GM20000 (cell line): ENCODE results near the gene ATG13.

Experiments used
- DNase-seq: peaks from one replicate; pipeline ENCODE4 v3.0.0; 2012; ENCODE audit warnings: low spot score
- TF ChIP-seq, protein P1 (sequence below): IDR thresholded peaks from 2 replicates; pipeline ENCODE4 v1.5.1; 2012; ENCODE audit warnings: mild to moderate bottlenecking, control low read depth; ENCODE audit errors: extremely low read depth, missing control alignments

ATG13 gene

DNA sequence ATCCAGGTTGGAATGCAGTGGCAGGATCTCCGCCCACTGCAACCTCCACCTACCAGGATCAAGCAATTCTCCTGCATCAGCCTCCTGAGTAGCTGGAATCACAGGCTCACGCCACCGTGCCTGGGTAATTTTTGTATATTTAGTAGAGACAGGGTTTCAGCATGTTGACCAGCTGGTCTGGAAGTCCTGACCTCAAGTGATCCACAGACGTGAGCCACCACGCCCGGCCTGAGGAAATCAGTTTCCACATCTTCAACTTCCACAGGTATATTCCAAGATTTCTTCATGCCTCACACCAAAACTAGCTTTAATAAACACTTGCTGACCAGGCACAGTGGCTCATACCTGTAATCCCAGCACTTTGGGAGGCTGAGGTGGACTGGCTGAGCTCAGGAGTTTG, 8.0 kb upstream of the ATG13 start:
- DNase-seq: no peak
- TF ChIP-seq, protein P1, sequence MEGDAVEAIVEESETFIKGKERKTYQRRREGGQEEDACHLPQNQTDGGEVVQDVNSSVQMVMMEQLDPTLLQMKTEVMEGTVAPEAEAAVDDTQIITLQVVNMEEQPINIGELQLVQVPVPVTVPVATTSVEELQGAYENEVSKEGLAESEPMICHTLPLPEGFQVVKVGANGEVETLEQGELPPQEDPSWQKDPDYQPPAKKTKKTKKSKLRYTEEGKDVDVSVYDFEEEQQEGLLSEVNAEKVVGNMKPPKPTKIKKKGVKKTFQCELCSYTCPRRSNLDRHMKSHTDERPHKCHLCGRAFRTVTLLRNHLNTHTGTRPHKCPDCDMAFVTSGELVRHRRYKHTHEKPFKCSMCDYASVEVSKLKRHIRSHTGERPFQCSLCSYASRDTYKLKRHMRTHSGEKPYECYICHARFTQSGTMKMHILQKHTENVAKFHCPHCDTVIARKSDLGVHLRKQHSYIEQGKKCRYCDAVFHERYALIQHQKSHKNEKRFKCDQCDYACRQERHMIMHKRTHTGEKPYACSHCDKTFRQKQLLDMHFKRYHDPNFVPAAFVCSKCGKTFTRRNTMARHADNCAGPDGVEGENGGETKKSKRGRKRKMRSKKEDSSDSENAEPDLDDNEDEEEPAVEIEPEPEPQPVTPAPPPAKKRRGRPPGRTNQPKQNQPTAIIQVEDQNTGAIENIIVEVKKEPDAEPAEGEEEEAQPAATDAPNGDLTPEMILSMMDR: no peak

DNA sequence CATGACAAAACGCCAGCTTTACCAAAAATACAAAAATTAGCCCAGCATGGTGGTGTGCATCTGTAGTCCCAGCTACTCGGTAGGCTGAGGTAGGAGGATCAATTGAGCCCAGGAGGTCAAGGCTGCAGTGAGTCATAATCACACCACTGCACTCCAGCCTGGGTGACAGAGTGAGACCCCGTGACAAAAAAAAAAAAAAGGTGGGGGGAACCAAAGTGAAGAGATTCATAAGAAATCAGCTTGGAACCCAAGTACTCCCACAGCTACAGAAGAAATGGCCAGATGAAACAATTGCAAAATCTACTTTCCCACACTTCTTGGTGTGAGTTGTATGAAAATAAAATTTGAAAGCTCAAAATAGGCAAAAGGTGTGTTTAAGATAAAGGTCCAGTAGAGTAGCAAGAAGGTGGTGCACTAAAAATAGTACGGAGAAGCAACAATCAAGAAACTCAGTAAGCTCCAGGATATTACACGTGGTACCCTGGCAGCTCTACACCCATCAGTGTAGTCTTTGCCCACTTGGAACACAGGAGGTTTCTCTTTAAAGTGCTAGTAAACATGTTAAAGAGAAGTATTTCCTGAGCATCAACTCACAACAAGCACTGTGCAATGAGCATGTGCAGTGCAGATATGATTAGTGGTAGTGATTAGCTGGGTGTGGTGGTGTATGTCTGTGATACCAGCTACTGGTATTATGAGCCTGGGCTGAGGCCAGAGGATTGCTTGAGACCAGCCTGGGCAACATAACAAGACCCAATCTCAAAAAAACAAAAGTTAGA, 5.6 kb upstream of the ATG13 start:
- DNase-seq: no peak

DNA sequence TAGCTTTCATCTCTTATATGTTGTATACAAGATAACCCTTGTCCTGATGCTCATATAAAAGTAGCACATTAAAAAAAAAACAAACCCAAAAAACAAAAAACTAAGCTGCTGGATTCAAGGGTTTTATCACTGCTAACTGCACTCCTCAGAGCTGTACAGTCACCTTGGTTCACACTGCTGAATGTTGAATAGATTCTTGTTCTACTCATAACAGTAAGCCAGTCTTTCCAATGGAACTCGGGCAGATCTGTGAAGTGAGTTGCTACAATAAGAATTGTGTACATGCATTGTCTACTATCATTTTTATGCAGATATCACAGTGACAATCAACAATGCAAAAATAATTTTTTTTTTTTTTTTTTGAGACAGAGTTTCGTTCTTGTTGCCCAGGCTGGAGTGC, 5.0 kb upstream of the ATG13 start:
- TF ChIP-seq, protein P1: no peak
- no peak for DNase-seq

More for the DNA sequence above, 5.6 kb upstream of the ATG13 start:
- TF ChIP-seq, protein P1: no peak

DNA sequence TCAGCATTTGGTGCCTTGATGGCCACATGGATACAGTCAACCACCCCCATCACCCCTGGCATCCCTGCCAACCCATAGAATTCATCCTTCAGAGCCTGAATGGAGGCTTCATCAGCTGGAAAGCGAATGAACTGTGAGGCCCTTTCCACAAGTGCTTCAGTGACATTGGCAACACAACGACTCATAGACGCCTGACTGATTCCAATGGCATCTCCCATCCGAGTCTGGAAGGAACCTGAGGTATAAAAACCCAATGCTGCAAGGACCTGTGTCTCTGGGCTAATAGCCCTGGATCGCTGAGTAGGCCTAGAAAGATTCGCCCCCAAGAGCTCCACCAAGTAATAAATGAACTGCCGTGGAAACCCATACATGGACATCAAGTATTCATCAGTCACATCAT, 1.6 kb upstream of the ATG13 start:
- TF ChIP-seq, protein P1: no peak
- no peak for DNase-seq

DNA sequence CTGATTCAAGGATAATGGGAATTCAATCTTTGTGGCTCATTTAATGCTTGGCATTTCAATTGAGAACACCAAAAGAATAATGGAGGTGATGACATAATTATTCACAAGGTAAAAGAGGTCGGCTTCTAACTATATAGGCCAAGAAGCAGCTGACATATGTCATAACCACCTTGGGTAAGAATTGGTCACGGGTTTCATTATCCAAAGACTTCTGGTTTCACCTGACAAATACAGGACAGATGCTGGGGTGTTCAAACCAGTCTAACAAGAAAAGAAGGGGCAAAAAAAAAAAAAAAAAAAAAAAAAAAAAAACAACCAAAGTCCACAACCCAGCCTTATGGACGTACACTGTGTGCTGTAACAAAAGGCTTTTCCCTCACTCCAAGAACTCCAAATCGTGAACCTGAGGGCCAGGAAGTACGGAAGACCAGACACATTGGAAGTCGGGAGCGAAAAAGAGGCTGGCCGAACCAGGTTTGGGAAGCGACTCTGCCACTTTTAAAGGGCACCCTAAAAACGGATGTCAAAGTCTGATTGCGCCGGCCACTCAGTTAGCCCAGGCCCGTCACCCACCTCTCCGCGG, 711 bp upstream of the ATG13 start:
- TF ChIP-seq, protein P1: no peak
- peak; percentile 20 for DNase-seq

DNA sequence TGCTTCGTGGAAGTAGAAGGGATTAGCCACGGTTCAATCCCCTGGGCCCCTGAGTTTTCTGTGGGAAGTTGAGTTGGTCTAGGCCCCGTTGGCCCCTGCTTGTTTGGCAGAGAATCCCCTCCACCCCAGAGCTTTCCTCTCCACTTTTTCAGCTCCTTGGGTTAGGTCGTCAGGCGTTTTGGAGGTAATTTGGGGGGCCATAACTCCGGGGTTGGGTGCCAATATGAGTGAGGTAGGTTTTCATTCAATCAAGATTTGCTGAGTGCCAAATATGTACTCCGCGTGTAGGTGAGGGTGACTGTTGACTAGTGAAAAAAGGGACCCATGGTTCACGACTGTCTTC, 590 bp downstream of the ATG13 start:
- TF ChIP-seq, protein P1: no peak
- DNase-seq: no peak

DNA sequence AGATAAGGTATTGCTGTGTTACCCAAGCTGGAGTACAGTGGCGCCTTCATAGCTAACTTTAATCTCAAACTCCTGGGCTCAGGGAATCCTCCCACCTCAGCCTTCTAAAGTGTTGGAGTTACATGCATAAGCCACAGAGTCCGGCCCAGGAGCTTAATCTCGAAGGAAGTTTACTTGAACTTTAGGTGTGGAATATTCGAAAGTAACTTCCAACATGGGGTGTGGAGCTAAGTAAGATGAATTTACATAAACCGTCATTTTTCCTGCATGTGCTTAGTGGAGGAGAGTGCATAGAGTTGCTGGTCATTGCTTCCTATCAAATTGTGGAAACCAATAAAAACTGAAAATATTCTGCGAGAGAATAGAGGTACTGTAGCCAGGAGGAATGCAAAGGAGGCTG, 1.5 kb downstream of the ATG13 start:
- TF ChIP-seq, protein P1: no peak
- no peak for DNase-seq
